GM06990 (cell line): ENCODE measurements around the gene DNAJB8.

ENCODE experiments used
- DNase-seq: peaks from one replicate; pipeline ENCODE4 v3.0.0-alpha.2; 2011; ENCODE audit not compliant: insufficient read length; ENCODE audit errors: extremely low read depth
- H3K27me3 ChIP-seq: replicated peaks from 2 replicates; pipeline ENCODE4 v1.6.0; 2011; ENCODE audit warnings: low read length; ENCODE audit not compliant: control insufficient read depth, insufficient read depth
- H3K36me3 ChIP-seq: 2 replicates; pipeline ENCODE4 v1.5.1; 2011; ENCODE audit warnings: low read length; ENCODE audit not compliant: control insufficient read depth, insufficient read depth
- H3K4me3 ChIP-seq: replicated peaks from 2 replicates; pipeline ENCODE4 v1.5.1; 2011; ENCODE audit warnings: low read depth, mild to moderate bottlenecking, control low read depth, low read length
- CTCF ChIP-seq: IDR thresholded peaks from 2 replicates; pipeline ENCODE4 v1.5.1; 2011; ENCODE audit warnings: low read length, control low read depth, mild to moderate bottlenecking, inconsistent platforms; ENCODE audit not compliant: insufficient read depth, poor library complexity, severe bottlenecking

DNAJB8 gene

GRCh38 chr3:128488636-128488990, 21.9 kb upstream of the DNAJB8 start:
- H3K36me3 ChIP-seq = no peaks in the 10 kb centered on the region

DNA sequence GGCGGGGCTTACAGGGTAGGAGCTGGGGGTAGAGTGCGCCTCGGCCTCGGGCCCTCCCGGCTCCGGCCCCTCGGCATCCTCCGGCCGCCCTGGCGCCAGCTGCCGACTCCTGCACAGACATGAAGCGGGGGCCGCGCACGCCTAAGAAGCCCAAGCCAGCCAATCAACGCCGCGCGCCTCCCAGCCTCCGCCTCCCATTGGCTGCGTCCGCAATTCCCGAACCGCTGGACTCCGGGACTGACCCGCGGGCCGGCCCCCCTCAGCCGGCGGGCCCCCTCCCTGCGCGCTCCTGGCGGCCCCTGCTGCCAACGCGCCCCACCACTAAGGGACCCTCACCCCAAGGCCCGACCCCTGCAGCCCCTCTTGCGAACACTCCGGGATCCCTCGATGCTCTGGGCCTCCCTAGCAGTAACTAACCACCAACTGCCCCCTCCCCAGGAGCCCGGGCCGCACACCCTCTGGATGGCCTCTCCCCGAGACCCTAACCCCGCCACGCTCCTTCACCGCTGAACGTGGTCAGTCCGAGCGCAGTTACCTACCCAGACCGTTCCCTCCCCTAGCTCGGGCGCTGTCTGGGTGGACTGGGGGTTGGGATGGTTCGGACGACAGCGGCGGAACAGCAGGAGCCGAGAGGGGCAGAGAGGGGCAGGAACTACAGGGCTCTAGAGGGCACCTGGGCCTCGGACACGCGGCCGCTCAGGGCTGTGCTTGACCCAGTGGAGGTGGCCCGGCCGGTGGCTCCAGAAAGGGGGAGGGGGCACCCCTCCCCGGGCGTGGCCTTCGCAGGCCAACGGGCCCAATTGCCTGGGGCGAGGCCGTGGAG, 21.3 kb upstream of the DNAJB8 start:
- Histone ChIP-seq H3K4me3 (peak overlapping the region; percentile 60; the same call in 1 of the 2 replicates), H3K36me3 (no peaks in the 10 kb centered on the region), H3K27me3 (peaks cover 6% of the 10 kb centered on the region)
- no peak for DNase-seq
- no peak for TF ChIP-seq CTCF

More at GRCh38 chr3:128488636-128488990, 21.9 kb upstream of the DNAJB8 start:
- no peak for DNase-seq
- TF ChIP-seq CTCF = no peak
- Histone ChIP-seq H3K27me3 (peaks cover 6% of the 10 kb centered on the region), H3K4me3 (no peak overlapping the region)

DNA sequence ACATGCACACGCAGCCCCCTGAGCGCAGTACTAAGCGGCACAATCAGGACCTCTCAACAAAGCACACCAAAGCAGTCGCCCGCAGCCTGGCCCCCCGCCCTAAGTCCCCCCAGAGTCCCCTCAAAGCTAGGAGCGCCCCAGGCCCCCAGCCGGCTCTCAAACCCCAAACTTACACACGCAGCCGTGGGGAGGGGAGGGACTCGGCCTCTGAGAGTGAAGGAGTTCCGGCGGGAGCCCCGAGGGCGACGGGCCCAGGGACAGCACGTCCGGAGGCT, 20.8 kb upstream of the DNAJB8 start:
- no peak for TF ChIP-seq CTCF
- DNase-seq = no peak
- Histone ChIP-seq H3K27me3 (peaks cover 6% of the 10 kb centered on the region), H3K4me3 (peak overlapping the region; percentile 60), H3K36me3 (no peaks in the 10 kb centered on the region)

GRCh38 chr3:128486681-128487537, 20.2 kb upstream of the DNAJB8 start:
- no peak for DNase-seq
- H3K36me3 ChIP-seq = no peaks in the 10 kb centered on the region
- peaks cover 6% of the 10 kb centered on the region for H3K27me3 ChIP-seq
- peak overlapping the region; percentile 60 for H3K4me3 ChIP-seq
- TF ChIP-seq CTCF = no peak

GRCh38 chr3:128486205-128486628, 19.5 kb upstream of the DNAJB8 start:
- no peak for TF ChIP-seq CTCF
- DNase-seq = no peak
- Histone ChIP-seq H3K36me3 (no peaks in the 10 kb centered on the region), H3K27me3 (peaks cover 6% of the 10 kb centered on the region), H3K4me3 (no peak overlapping the region)
